HEK293 (cell line): Measurements from ENCODE around the gene VAMP8.
A peak's percentile ranks its signal among the peaks of the same experiment; 100 is the strongest.

Experiments
- BCL11A ChIP-seq: fragments of 450-650 bp; formaldehyde crosslinking; IDR thresholded peaks from 2 replicates; pipeline ENCODE4 v1.5.1; 2016; ENCODE audit warnings: low read depth, missing biosample characterization, missing genetic modification characterization
- FEZF1 ChIP-seq: fragments of 450-650 bp; formaldehyde crosslinking; IDR thresholded peaks from 2 replicates; pipeline ENCODE4 v1.5.1; 2016; ENCODE audit warnings: missing biosample characterization, missing genetic modification characterization
- GLIS1 ChIP-seq: fragments of 450-650 bp; formaldehyde crosslinking; IDR thresholded peaks from 2 replicates; pipeline ENCODE4 v1.5.1; 2016; ENCODE audit warnings: missing biosample characterization, missing genetic modification characterization
- HOXD13 ChIP-seq: sonication (generic); formaldehyde crosslinking; IDR thresholded peaks from 2 replicates; pipeline ENCODE4 v1.8.0; 2022; ENCODE audit warnings: missing genetic modification reagents, borderline replicate concordance
- ZBTB44 ChIP-seq: fragments of 450-650 bp; IDR thresholded peaks from 2 replicates; pipeline ENCODE4 v1.5.1; 2018; ENCODE audit warnings: missing biosample characterization, mild to moderate bottlenecking, missing genetic modification characterization
- ZEB2 ChIP-seq: fragments of 450-650 bp; formaldehyde crosslinking; IDR thresholded peaks from 2 replicates; pipeline ENCODE4 v1.5.1; 2016; ENCODE audit warnings: missing biosample characterization, missing genetic modification characterization
- ZNF138 ChIP-seq: fragments of 450-650 bp; formaldehyde crosslinking; IDR thresholded peaks from 2 replicates; pipeline ENCODE4 v1.5.1; 2016; ENCODE audit warnings: missing biosample characterization, missing genetic modification characterization, borderline replicate concordance
- ZNF174 ChIP-seq: fragments of 450-650 bp; formaldehyde crosslinking; IDR thresholded peaks from 2 replicates; pipeline ENCODE4 v1.5.0; 2017; ENCODE audit warnings: missing biosample characterization, mild to moderate bottlenecking, missing genetic modification characterization
- ZNF184 ChIP-seq: fragments of 450-650 bp; IDR thresholded peaks from 2 replicates; pipeline ENCODE4 v1.5.1; 2018; ENCODE audit warnings: missing biosample characterization, mild to moderate bottlenecking, missing genetic modification characterization
- ZNF214 ChIP-seq: fragments of 450-650 bp; formaldehyde crosslinking; IDR thresholded peaks from 2 replicates; pipeline ENCODE4 v1.5.1; 2017; ENCODE audit warnings: missing biosample characterization, mild to moderate bottlenecking, missing genetic modification characterization, borderline replicate concordance
- ZNF266 ChIP-seq: fragments of 450-650 bp; formaldehyde crosslinking; IDR thresholded peaks from 2 replicates; pipeline ENCODE4 v1.5.1; 2016; ENCODE audit warnings: missing biosample characterization, missing genetic modification characterization, low read depth
- ZNF324 ChIP-seq: fragments of 450-650 bp; formaldehyde crosslinking; IDR thresholded peaks from 2 replicates; pipeline ENCODE4 v1.5.1; 2016; ENCODE audit warnings: missing biosample characterization, missing genetic modification characterization
- ZNF501 ChIP-seq: fragments of 450-650 bp; formaldehyde crosslinking; IDR thresholded peaks from 2 replicates; pipeline ENCODE4 v1.5.1; 2016; ENCODE audit warnings: missing biosample characterization, missing genetic modification characterization
- ZNF560 ChIP-seq: fragments of 450-650 bp; formaldehyde crosslinking; IDR thresholded peaks from 2 replicates; pipeline ENCODE4 v1.5.1; 2017; ENCODE audit warnings: missing biosample characterization, missing genetic modification characterization, borderline replicate concordance
- ZNF660 ChIP-seq: fragments of 450-650 bp; IDR thresholded peaks from 2 replicates; pipeline ENCODE4 v1.5.1; 2018; ENCODE audit warnings: missing biosample characterization, mild to moderate bottlenecking, missing genetic modification characterization
- ZNF747 ChIP-seq: fragments of 450-650 bp; formaldehyde crosslinking; IDR thresholded peaks from 2 replicates; pipeline ENCODE4 v1.5.1; 2016; ENCODE audit warnings: missing biosample characterization, missing genetic modification characterization
- ZNF76 ChIP-seq: fragments of 450-650 bp; formaldehyde crosslinking; IDR thresholded peaks from 2 replicates; pipeline ENCODE4; 2016; ENCODE audit warnings: low read depth, missing biosample characterization, missing genetic modification characterization, borderline replicate concordance
- ZNF776 ChIP-seq: fragments of 450-650 bp; formaldehyde crosslinking; IDR thresholded peaks from 2 replicates; pipeline ENCODE4 v1.5.0; 2017; ENCODE audit warnings: missing biosample characterization, missing genetic modification characterization, borderline replicate concordance
- ZNF785 ChIP-seq: fragments of 450-650 bp; formaldehyde crosslinking; IDR thresholded peaks from 2 replicates; pipeline ENCODE4 v1.5.1; 2016; ENCODE audit warnings: missing biosample characterization, missing genetic modification characterization
- ZXDB ChIP-seq: fragments of 450-650 bp; formaldehyde crosslinking; IDR thresholded peaks from 2 replicates; pipeline ENCODE4 v1.5.1; 2016; ENCODE audit warnings: missing biosample characterization, missing genetic modification characterization
- TF ChIP-seq, protein P1 (sequence below): fragments of 450-650 bp; formaldehyde crosslinking; IDR thresholded peaks from 2 replicates; pipeline ENCODE4 v1.5.1; 2016; ENCODE audit warnings: missing biosample characterization, missing genetic modification characterization, borderline replicate concordance
- TF ChIP-seq, protein P2 (sequence below): fragments of 450-650 bp; formaldehyde crosslinking; IDR thresholded peaks from 2 replicates; pipeline ENCODE4; 2016; ENCODE audit warnings: missing biosample characterization, missing genetic modification characterization
- TF ChIP-seq, protein P3 (sequence below): fragments of 450-650 bp; formaldehyde crosslinking; IDR thresholded peaks from 2 replicates; pipeline ENCODE4 v1.5.1; 2016; ENCODE audit warnings: missing biosample characterization, missing genetic modification characterization
- TF ChIP-seq, protein P4 (sequence below): fragments of 450-650 bp; formaldehyde crosslinking; IDR thresholded peaks from 2 replicates; pipeline ENCODE4 v1.5.1; 2016; ENCODE audit warnings: missing biosample characterization, missing genetic modification characterization

VAMP8 gene

DNA sequence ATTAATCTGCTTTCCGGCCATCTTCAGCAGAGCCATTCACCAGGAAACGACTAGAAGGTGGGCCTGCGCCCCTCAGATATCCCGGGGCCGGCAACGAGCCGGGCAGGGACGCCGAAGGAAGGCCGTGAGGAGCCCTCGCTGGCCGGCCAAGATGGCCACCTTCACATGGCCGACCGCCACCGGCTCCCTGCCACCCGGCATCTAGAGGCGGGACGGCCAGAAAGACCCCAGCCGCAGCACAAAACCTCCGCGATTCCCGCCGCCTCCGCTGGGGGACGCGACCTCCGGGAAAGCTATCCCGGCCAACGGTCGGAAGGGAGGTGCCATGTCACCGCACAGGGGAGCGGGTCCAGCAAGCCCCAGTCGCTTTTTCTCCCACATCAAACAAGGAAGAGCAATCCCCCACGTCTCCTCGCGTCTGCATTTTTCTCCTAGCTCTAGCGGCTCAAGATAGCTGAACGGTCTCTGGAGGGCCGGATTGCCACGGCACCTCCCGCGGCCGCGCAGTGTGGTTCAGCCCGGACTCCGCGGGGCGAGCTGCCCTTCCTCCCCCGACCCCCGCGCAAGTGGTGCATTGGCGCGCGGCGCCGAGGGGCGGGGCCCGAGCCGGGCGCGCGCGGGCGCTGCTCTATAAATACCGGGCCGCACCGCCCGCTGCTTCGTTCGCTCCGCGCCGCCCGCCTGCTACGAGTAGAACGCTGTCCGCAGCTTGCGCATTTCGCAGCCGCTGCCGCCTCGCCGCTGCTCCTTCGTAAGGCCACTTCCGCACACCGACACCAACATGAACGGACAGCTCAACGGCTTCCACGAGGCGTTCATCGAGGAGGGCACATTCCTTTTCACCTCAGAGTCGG, 38.7 kb upstream of the VAMP8 start, which contains the start of gene MAT2A (continued):
- TF ChIP-seq ZNF214 (tag by site-specific recombination), result no peak
- 0 out of 2 replicates have a peak, but pooled peaks have one; percentile 32 for TF ChIP-seq HOXD13 (CRISPR knock-in tag)
- peak; percentile 37; the same call in 1 of the 2 replicates for TF ChIP-seq ZBTB44 (tag by site-specific recombination)
- TF ChIP-seq ZNF174 (tag by site-specific recombination), result no peak
- TF ChIP-seq ZNF776, result no peak
- no peak for TF ChIP-seq ZNF747 (tag by site-specific recombination)
- peak; percentile 82 for TF ChIP-seq ZXDB (tag by site-specific recombination)
- peak; percentile 86 for TF ChIP-seq BCL11A
- TF ChIP-seq, protein P1, sequence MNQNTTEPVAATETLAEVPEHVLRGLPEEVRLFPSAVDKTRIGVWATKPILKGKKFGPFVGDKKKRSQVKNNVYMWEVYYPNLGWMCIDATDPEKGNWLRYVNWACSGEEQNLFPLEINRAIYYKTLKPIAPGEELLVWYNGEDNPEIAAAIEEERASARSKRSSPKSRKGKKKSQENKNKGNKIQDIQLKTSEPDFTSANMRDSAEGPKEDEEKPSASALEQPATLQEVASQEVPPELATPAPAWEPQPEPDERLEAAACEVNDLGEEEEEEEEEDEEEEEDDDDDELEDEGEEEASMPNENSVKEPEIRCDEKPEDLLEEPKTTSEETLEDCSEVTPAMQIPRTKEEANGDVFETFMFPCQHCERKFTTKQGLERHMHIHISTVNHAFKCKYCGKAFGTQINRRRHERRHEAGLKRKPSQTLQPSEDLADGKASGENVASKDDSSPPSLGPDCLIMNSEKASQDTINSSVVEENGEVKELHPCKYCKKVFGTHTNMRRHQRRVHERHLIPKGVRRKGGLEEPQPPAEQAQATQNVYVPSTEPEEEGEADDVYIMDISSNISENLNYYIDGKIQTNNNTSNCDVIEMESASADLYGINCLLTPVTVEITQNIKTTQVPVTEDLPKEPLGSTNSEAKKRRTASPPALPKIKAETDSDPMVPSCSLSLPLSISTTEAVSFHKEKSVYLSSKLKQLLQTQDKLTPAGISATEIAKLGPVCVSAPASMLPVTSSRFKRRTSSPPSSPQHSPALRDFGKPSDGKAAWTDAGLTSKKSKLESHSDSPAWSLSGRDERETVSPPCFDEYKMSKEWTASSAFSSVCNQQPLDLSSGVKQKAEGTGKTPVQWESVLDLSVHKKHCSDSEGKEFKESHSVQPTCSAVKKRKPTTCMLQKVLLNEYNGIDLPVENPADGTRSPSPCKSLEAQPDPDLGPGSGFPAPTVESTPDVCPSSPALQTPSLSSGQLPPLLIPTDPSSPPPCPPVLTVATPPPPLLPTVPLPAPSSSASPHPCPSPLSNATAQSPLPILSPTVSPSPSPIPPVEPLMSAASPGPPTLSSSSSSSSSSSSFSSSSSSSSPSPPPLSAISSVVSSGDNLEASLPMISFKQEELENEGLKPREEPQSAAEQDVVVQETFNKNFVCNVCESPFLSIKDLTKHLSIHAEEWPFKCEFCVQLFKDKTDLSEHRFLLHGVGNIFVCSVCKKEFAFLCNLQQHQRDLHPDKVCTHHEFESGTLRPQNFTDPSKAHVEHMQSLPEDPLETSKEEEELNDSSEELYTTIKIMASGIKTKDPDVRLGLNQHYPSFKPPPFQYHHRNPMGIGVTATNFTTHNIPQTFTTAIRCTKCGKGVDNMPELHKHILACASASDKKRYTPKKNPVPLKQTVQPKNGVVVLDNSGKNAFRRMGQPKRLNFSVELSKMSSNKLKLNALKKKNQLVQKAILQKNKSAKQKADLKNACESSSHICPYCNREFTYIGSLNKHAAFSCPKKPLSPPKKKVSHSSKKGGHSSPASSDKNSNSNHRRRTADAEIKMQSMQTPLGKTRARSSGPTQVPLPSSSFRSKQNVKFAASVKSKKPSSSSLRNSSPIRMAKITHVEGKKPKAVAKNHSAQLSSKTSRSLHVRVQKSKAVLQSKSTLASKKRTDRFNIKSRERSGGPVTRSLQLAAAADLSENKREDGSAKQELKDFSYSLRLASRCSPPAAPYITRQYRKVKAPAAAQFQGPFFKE (tag by site-specific recombination), result no peak
- peak; percentile 83 for TF ChIP-seq GLIS1 (tag by site-specific recombination)
- TF ChIP-seq ZEB2, result peak; percentile 77
- TF ChIP-seq, protein P2, sequence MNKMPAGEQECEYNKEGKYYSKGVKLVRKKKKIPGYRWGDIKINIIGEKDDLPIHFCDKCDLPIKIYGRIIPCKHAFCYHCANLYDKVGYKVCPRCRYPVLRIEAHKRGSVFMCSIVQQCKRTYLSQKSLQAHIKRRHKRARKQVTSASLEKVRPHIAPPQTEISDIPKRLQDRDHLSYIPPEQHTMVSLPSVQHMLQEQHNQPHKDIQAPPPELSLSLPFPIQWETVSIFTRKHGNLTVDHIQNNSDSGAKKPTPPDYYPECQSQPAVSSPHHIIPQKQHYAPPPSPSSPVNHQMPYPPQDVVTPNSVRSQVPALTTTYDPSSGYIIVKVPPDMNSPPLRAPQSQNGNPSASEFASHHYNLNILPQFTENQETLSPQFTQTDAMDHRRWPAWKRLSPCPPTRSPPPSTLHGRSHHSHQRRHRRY (tag by site-specific recombination), result no peak
- no peak for TF ChIP-seq ZNF785 (tag by site-specific recombination)
- peak; percentile 75 for TF ChIP-seq FEZF1
- TF ChIP-seq, protein P3, sequence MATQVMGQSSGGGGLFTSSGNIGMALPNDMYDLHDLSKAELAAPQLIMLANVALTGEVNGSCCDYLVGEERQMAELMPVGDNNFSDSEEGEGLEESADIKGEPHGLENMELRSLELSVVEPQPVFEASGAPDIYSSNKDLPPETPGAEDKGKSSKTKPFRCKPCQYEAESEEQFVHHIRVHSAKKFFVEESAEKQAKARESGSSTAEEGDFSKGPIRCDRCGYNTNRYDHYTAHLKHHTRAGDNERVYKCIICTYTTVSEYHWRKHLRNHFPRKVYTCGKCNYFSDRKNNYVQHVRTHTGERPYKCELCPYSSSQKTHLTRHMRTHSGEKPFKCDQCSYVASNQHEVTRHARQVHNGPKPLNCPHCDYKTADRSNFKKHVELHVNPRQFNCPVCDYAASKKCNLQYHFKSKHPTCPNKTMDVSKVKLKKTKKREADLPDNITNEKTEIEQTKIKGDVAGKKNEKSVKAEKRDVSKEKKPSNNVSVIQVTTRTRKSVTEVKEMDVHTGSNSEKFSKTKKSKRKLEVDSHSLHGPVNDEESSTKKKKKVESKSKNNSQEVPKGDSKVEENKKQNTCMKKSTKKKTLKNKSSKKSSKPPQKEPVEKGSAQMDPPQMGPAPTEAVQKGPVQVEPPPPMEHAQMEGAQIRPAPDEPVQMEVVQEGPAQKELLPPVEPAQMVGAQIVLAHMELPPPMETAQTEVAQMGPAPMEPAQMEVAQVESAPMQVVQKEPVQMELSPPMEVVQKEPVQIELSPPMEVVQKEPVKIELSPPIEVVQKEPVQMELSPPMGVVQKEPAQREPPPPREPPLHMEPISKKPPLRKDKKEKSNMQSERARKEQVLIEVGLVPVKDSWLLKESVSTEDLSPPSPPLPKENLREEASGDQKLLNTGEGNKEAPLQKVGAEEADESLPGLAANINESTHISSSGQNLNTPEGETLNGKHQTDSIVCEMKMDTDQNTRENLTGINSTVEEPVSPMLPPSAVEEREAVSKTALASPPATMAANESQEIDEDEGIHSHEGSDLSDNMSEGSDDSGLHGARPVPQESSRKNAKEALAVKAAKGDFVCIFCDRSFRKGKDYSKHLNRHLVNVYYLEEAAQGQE (tag by site-specific recombination), result 0 out of 2 replicates have a peak, but pooled peaks have one; percentile 18
- no peak for TF ChIP-seq ZNF266 (tag by site-specific recombination)
- no peak for TF ChIP-seq ZNF560 (tag by site-specific recombination)
- TF ChIP-seq ZNF76, result peak; percentile 62; the same call in 1 of the 2 replicates
- TF ChIP-seq ZNF324 (tag by site-specific recombination), result peak; percentile 67
- TF ChIP-seq ZNF660 (tag by site-specific recombination), result no peak; the same call in 1 of the 2 replicates
- no peak for TF ChIP-seq ZNF138 (tag by site-specific recombination)
- TF ChIP-seq ZNF184 (tag by site-specific recombination), result no peak; the same call in 1 of the 2 replicates
- TF ChIP-seq, protein P4, sequence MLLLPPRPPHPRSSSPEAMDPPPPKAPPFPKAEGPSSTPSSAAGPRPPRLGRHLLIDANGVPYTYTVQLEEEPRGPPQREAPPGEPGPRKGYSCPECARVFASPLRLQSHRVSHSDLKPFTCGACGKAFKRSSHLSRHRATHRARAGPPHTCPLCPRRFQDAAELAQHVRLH (tag by site-specific recombination), result no peak
- TF ChIP-seq ZNF501, result peak; percentile 73; the same call in 1 of the 2 replicates
